ENCODE measurements around the gene JARID2. TPM values are rescaled to one million over a fixed set of nuclear protein-coding genes. Genes with fewer than 3 reads are reported as not detected.

Gene JARID2
- total and polyA plus RNA-seq, 9 of the 15 experiments (the other 6 are each of a cell fraction or from before 2014, with no cell fraction given), result 5.0 to 29.0 (median 15.6) TPM

- TF ChIP-seq DIDO1 (tag; IDR thresholded peaks at IDR 0.05; ENCODE audit: low read depth), result no peak
- TF ChIP-seq, protein P1, sequence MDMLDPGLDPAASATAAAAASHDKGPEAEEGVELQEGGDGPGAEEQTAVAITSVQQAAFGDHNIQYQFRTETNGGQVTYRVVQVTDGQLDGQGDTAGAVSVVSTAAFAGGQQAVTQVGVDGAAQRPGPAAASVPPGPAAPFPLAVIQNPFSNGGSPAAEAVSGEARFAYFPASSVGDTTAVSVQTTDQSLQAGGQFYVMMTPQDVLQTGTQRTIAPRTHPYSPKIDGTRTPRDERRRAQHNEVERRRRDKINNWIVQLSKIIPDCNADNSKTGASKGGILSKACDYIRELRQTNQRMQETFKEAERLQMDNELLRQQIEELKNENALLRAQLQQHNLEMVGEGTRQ (CRISPR knock-in tag; IDR thresholded peaks at IDR 0.05), result no peak
- 0 out of 2 replicates have a peak, but pooled peaks have one; percentile 6 for TF ChIP-seq TAL1 (IDR thresholded peaks at IDR 0.05)
- TF ChIP-seq ATF7 (IDR thresholded peaks at IDR 0.05), result peak; percentile 84
- peak; percentile 91 for TF ChIP-seq ATF4 (CRISPR knock-in tag; IDR thresholded peaks at IDR 0.05)
- peak; percentile 64; the same call in 1 of the 2 replicates for TF ChIP-seq ETV1 (tag; conservative IDR thresholded peaks at IDR 0.05; ENCODE audit: low read depth)
- TF ChIP-seq, protein P2, sequence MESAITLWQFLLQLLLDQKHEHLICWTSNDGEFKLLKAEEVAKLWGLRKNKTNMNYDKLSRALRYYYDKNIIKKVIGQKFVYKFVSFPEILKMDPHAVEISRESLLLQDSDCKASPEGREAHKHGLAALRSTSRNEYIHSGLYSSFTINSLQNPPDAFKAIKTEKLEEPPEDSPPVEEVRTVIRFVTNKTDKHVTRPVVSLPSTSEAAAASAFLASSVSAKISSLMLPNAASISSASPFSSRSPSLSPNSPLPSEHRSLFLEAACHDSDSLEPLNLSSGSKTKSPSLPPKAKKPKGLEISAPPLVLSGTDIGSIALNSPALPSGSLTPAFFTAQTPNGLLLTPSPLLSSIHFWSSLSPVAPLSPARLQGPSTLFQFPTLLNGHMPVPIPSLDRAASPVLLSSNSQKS (CRISPR knock-in tag; IDR thresholded peaks at IDR 0.05), result no peak
- TF ChIP-seq, protein P3, sequence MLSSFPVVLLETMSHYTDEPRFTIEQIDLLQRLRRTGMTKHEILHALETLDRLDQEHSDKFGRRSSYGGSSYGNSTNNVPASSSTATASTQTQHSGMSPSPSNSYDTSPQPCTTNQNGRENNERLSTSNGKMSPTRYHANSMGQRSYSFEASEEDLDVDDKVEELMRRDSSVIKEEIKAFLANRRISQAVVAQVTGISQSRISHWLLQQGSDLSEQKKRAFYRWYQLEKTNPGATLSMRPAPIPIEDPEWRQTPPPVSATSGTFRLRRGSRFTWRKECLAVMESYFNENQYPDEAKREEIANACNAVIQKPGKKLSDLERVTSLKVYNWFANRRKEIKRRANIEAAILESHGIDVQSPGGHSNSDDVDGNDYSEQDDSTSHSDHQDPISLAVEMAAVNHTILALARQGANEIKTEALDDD (IDR thresholded peaks at IDR 0.05), result 0 out of 2 replicates have a peak, but pooled peaks have one; percentile 69
- TF ChIP-seq NFE2 (IDR thresholded peaks at IDR 0.05; ENCODE audit: low read depth), result peak; percentile 79
- TF ChIP-seq ZNF316 (IDR thresholded peaks at IDR 0.05), result peak; percentile 65; the same call in 1 of the 2 replicates
- peak; percentile 56 for TF ChIP-seq JUN (IDR thresholded peaks at IDR 0.05; ENCODE audit: borderline replicate concordance, low read depth, low read length)
- no peak for TF ChIP-seq JUN (CRISPR knock-in tag; IDR thresholded peaks at IDR 0.05; ENCODE audit: borderline replicate concordance)
- peak; percentile 17; the same call in 1 of the 2 replicates for TF ChIP-seq ARID1B (IDR thresholded peaks at IDR 0.05)
- TF ChIP-seq C11orf30 (IDR thresholded peaks at IDR 0.05; ENCODE audit: low read depth), result peak; percentile 75
- no peak for TF ChIP-seq ZBTB7A (IDR thresholded peaks at IDR 0.05; ENCODE audit: borderline replicate concordance, control insufficient read depth, low read depth, low read length)
- TF ChIP-seq IRF9 (tag; IDR thresholded peaks at IDR 0.05), result peak; percentile 94
- peak; percentile 37 for TF ChIP-seq CTBP1 (IDR thresholded peaks at IDR 0.05; ENCODE audit: borderline replicate concordance)
- TF ChIP-seq SP2 (IDR thresholded peaks at IDR 0.05; ENCODE audit: extremely low read depth, low read depth, low read length, poor library complexity, severe bottlenecking), result no peak
- no peak for TF ChIP-seq SIN3A (IDR thresholded peaks at IDR 0.05; ENCODE audit: borderline replicate concordance in 2 of 2, control insufficient read depth in 1 of 2, low read depth in 2 of 2, low read length in 2 of 2)
- peak in 1 of 2 experiments; percentile 77; a peak in 1 of 4 replicates for TF ChIP-seq ARNT (IDR thresholded peaks at IDR 0.05)
- peak; percentile 29; the same call in 1 of the 2 replicates for TF ChIP-seq ELF1 (tag; IDR thresholded peaks at IDR 0.05)
- TF ChIP-seq, protein P4, sequence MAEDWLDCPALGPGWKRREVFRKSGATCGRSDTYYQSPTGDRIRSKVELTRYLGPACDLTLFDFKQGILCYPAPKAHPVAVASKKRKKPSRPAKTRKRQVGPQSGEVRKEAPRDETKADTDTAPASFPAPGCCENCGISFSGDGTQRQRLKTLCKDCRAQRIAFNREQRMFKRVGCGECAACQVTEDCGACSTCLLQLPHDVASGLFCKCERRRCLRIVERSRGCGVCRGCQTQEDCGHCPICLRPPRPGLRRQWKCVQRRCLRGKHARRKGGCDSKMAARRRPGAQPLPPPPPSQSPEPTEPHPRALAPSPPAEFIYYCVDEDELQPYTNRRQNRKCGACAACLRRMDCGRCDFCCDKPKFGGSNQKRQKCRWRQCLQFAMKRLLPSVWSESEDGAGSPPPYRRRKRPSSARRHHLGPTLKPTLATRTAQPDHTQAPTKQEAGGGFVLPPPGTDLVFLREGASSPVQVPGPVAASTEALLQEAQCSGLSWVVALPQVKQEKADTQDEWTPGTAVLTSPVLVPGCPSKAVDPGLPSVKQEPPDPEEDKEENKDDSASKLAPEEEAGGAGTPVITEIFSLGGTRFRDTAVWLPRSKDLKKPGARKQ (CRISPR knock-in tag; IDR thresholded peaks at IDR 0.05), result no peak
- TF ChIP-seq MAFG (tag; conservative IDR thresholded peaks at IDR 0.05), result peak; percentile 64
Measured at GRCh38 chr6:15368186-15368585, 122.3 kb downstream of the JARID2 start (continued).

All from K562 (cell line).